ENCODE results near the gene TBC1D4. TPM values are rescaled to one million over a fixed set of nuclear protein-coding genes. Genes with fewer than 3 reads are reported as not detected.
"Not testable (repeated sequence)": the region's sequence is repeated elsewhere in the genome, so short reads cannot be mapped to it uniquely, and the experiment has no call there.

TBC1D4 gene
- total RNA-seq, 1 donor from 2014 or later = 1.5 TPM

- peaks cover 7% of the 10 kb centered on the region for H3K27me3 Mint-ChIP-seq
- no peak overlapping the region for H3K4me3 Mint-ChIP-seq
- no peaks in the 10 kb centered on the region for H3K36me3 Mint-ChIP-seq (ENCODE audit: low read depth)
- no peaks in the 10 kb centered on the region for H3K4me1 Mint-ChIP-seq
- DNase-seq (no peak), ATAC-seq (ENCODE audit: low read depth) (no peak)
- H3K9me3 Mint-ChIP-seq = no peaks in the 10 kb centered on the region
- ChIA-PET POLR2A (no interaction called here), CTCF (no interaction called here)
- intact Hi-C loops (cut with micrococcal nuclease) = no loop called here
- TF ChIP-seq, protein P1, sequence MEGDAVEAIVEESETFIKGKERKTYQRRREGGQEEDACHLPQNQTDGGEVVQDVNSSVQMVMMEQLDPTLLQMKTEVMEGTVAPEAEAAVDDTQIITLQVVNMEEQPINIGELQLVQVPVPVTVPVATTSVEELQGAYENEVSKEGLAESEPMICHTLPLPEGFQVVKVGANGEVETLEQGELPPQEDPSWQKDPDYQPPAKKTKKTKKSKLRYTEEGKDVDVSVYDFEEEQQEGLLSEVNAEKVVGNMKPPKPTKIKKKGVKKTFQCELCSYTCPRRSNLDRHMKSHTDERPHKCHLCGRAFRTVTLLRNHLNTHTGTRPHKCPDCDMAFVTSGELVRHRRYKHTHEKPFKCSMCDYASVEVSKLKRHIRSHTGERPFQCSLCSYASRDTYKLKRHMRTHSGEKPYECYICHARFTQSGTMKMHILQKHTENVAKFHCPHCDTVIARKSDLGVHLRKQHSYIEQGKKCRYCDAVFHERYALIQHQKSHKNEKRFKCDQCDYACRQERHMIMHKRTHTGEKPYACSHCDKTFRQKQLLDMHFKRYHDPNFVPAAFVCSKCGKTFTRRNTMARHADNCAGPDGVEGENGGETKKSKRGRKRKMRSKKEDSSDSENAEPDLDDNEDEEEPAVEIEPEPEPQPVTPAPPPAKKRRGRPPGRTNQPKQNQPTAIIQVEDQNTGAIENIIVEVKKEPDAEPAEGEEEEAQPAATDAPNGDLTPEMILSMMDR (IDR thresholded peaks at IDR 0.05) = no peak
- no peak overlapping the region for H3K27ac Mint-ChIP-seq
These were observed 230.8 kb downstream of the TBC1D4 start for GRCh38 chr13:75251188-75251587.

DNA sequence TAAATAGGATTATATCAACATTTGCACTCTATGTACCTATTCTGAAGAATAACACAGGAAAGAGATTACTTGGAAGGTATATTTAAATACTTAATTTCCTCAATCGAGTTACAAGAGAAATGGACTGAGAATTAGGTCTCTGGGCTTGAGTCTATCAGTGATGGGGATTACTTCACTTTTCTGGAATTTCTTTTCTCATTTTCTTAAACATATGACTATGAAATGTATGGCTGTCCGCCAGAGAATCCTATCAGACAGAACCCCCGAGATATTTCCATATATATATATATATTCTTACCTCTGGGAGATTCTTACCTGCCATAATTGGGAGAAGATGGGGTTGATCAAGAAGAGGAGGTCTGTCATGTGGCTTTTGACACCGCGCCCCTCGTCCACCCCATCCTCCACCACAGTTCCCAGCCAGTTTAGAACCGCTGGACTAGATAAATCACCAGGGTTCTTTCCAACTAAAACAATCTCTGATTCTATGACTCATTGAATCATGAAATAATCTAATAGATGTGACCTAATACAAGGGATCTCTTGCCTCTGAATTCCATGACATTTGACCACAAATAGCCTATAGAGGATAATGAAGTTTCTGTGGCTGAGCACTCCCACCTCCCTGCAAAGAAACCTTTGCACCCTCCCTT is 231.3 kb downstream of the TBC1D4 start:
- POLR2A ChIA-PET = no interaction called here
- CTCF ChIA-PET = no interaction called here
- ATAC-seq (ENCODE audit: low read depth) (no peak), DNase-seq (no peak)
- Mint-ChIP-seq H3K27ac (no peak overlapping the region), H3K4me1 (no peaks in the 10 kb centered on the region), H3K4me3 (no peak overlapping the region), H3K36me3 (ENCODE audit: low read depth) (no peaks in the 10 kb centered on the region), H3K9me3 (peaks cover 2% of the 10 kb centered on the region), H3K27me3 (peaks cover 8% of the 10 kb centered on the region)
- intact Hi-C loops (cut with micrococcal nuclease) = no loop called here
- TF ChIP-seq, protein P1 (IDR thresholded peaks at IDR 0.05) = no peak

- CTCF ChIA-PET; intact Hi-C loops (cut with micrococcal nuclease); H3K9me3 Mint-ChIP-seq; H3K27me3 Mint-ChIP-seq; H3K27ac Mint-ChIP-seq; ATAC-seq (ENCODE audit: low read depth); DNase-seq; H3K4me1 Mint-ChIP-seq; H3K4me3 Mint-ChIP-seq; H3K36me3 Mint-ChIP-seq (ENCODE audit: low read depth); POLR2A ChIA-PET: not testable (repeated sequence)
These were observed 236.4 kb downstream of the TBC1D4 start for GRCh38 chr13:75245578-75245977.

GRCh38 chr13:75240240-75240639 is 241.7 kb downstream of the TBC1D4 start:
- H3K36me3 Mint-ChIP-seq (ENCODE audit: low read depth); H3K4me3 Mint-ChIP-seq; CTCF ChIA-PET; intact Hi-C loops (cut with micrococcal nuclease); H3K9me3 Mint-ChIP-seq; DNase-seq; ATAC-seq (ENCODE audit: low read depth); H3K27ac Mint-ChIP-seq; POLR2A ChIA-PET; H3K27me3 Mint-ChIP-seq; H3K4me1 Mint-ChIP-seq: not testable (repeated sequence)

GRCh38 chr13:75236774-75237173 is 245.2 kb downstream of the TBC1D4 start:
- no peaks in the 10 kb centered on the region for H3K4me1 Mint-ChIP-seq
- DNase-seq (no peak), ATAC-seq (ENCODE audit: low read depth) (no peak)
- peaks cover 1% of the 10 kb centered on the region for H3K27me3 Mint-ChIP-seq
- H3K9me3 Mint-ChIP-seq = peaks cover 7% of the 10 kb centered on the region
- H3K4me3 Mint-ChIP-seq = no peak overlapping the region
- CTCF ChIA-PET = no interaction called here
- intact Hi-C loops (cut with micrococcal nuclease) = no loop called here
- POLR2A ChIA-PET = no interaction called here
- no peak overlapping the region for H3K27ac Mint-ChIP-seq
- no peaks in the 10 kb centered on the region for H3K36me3 Mint-ChIP-seq (ENCODE audit: low read depth)
- TF ChIP-seq, protein P1 (IDR thresholded peaks at IDR 0.05) = no peak

Other genes starting within 250 kb of the TBC1D4 start
- 174 and 177 TPM in 2 replicates for gene COMMD6, start 55.7 kb upstream of the TBC1D4 start, total RNA-seq
- 21.9 and 22.7 TPM in 2 replicates for gene UCHL3, start 67.6 kb upstream of the TBC1D4 start, total RNA-seq
- gene LMO7, start 154.2 kb upstream of the TBC1D4 start, total RNA-seq = 13.5 and 19.5 TPM in 2 replicates

Data from activated B cell treated with CpG ODN at 0.5 μM for 24 hours (primary cell).